H1 (cell line): Measurements from ENCODE around the gene PCF11. TPM values are rescaled to one million over a fixed set of nuclear protein-coding genes. Genes with fewer than 3 reads are reported as not detected.

ENCODE experiments used
- CTCF ChIA-PET: fragments of 300-600 bp; sonication (Branson Sonifier 250); formaldehyde crosslinking; loops from one replicate; lab custom pipeline; 2021; ENCODE audit not compliant: partially characterized antibody; lab: Charles Lee
- POLR2A ChIA-PET: fragments of 300-600 bp; sonication (Branson Sonifier 250); formaldehyde crosslinking; loops from one replicate; lab custom pipeline; 2021; ENCODE audit warnings: inconsistent platforms; ENCODE audit not compliant: partially characterized antibody; lab: Charles Lee
- DNase-seq, 2 experiments: peaks; one replicate each; pipeline versions ENCODE4 v3.0.0 to v3.0.0-alpha.2; 2010 to 2022; ENCODE audit warnings: low spot score in 2 of 2, low read depth in 1 of 2, mixed read lengths in 1 of 2
- FAIRE-seq: peaks from 2 replicates; lab custom pipeline; 2011; peaks lifted over from hg19 to GRCh38; lab: Jason Lieb, UNC
- H2AFZ ChIP-seq: 2 replicates; pipeline ENCODE4 v1.8.1; 2012; ENCODE audit warnings: low read length, inconsistent platforms
- H2AK5ac ChIP-seq: 2 replicates; pipeline ENCODE4 v1.6.1; 2013; ENCODE audit warnings: low read depth, low read length
- H2BK120ac ChIP-seq: replicated peaks from 2 replicates; pipeline ENCODE3; 2013; ENCODE audit warnings: low read depth, low read length, inconsistent platforms
- H2BK12ac ChIP-seq: 2 replicates; pipeline ENCODE4 v1.6.1; 2013; ENCODE audit warnings: low read depth, low read length
- H2BK15ac ChIP-seq: 2 replicates; pipeline ENCODE4 v1.6.1; 2013; ENCODE audit warnings: low read length
- H2BK20ac ChIP-seq: 2 replicates; pipeline ENCODE4 v1.6.1; 2013; ENCODE audit warnings: low read length
- H2BK5ac ChIP-seq: 2 replicates; pipeline ENCODE4 v1.6.1; 2013; ENCODE audit warnings: low read depth, low read length
- H3K14ac ChIP-seq: 2 replicates; pipeline ENCODE4 v1.6.1; 2013; ENCODE audit warnings: inconsistent platforms; ENCODE audit not compliant: insufficient read length
- H3K18ac ChIP-seq: 2 replicates; pipeline ENCODE4 v1.6.1; 2013; ENCODE audit warnings: low read length; ENCODE audit errors: extremely low read depth
- H3K23ac ChIP-seq: 2 replicates; pipeline ENCODE4 v1.6.1; 2013; ENCODE audit warnings: inconsistent platforms; ENCODE audit not compliant: insufficient read length
- H3K23me2 ChIP-seq: 2 replicates; pipeline ENCODE4 v1.6.1; 2013; ENCODE audit warnings: low read depth, low read length
- H3K27ac ChIP-seq: 2 replicates; pipeline ENCODE4 v1.6.1; 2011; ENCODE audit warnings: low read depth, low read length, inconsistent platforms
- H3K27me3 ChIP-seq, 4 experiments: replicated peaks in 1 of 4; 1 replicate in 1 of 4; 2 replicates in 3 of 4; pipeline versions ENCODE4 v1.6.1 to v1.8.1; 2011 to 2013; ENCODE audit warnings: low read length in 3 of 4, mild to moderate bottlenecking in 3 of 4, inconsistent platforms in 2 of 4, mixed read lengths in 2 of 4, moderate library complexity in 1 of 4; ENCODE audit not compliant: control insufficient read depth in 3 of 4, insufficient read depth in 3 of 4; ENCODE audit errors: extremely low read depth in 1 of 4
- H3K36me3 ChIP-seq, 4 experiments: 2 replicates each; pipeline versions ENCODE4 v1.6.1 to v1.8.1; 2011 to 2013; ENCODE audit warnings: mild to moderate bottlenecking in 4 of 4, low read length in 3 of 4, moderate library complexity in 2 of 4, control low read depth in 1 of 4, inconsistent platforms in 1 of 4; ENCODE audit not compliant: insufficient read depth in 4 of 4, control insufficient read depth in 2 of 4
- H3K4ac ChIP-seq: replicated peaks from 2 replicates; pipeline ENCODE3; 2013; ENCODE audit warnings: low read length, low read depth, mixed read lengths, inconsistent platforms; ENCODE audit not compliant: insufficient read length
- H3K4me1 ChIP-seq, 4 experiments: replicated peaks in 1 of 4; 1 replicate in 1 of 4; 2 replicates in 3 of 4; pipeline versions ENCODE4 v1.6.1 to v1.8.1; 2011 to 2013; ENCODE audit warnings: low read length in 3 of 4, inconsistent platforms in 2 of 4, mixed read lengths in 1 of 4; ENCODE audit not compliant: insufficient read depth in 4 of 4, control insufficient read depth in 3 of 4
- H3K4me2 ChIP-seq, 2 experiments: 2 replicates each; pipeline versions ENCODE4 v1.6.1 to v1.8.1; 2011 to 2013; ENCODE audit warnings: low read depth in 2 of 2, low read length in 2 of 2, control low read depth in 1 of 2, inconsistent platforms in 1 of 2, mild to moderate bottlenecking in 1 of 2; ENCODE audit not compliant: insufficient read depth in 1 of 2
- H3K4me3 ChIP-seq, 4 experiments: fragments of 200-600, 300-600 bp in 1 of 4; sonication (generic), shearing (Covaris generic), sonication (Bioruptor Twin) in 1 of 4; 2 replicates each; pipeline versions ENCODE4 v1.5.1 to v1.8.1; 2011 to 2016; ENCODE audit warnings: low read length in 4 of 4, low read depth in 3 of 4, control low read depth in 2 of 4, inconsistent platforms in 2 of 4, mild to moderate bottlenecking in 2 of 4, mixed read lengths in 1 of 4, moderate library complexity in 1 of 4; ENCODE audit not compliant: insufficient read depth in 2 of 4; ENCODE audit errors: extremely low read depth in 1 of 4
- H3K56ac ChIP-seq: replicated peaks from 2 replicates; pipeline ENCODE3; 2013; ENCODE audit warnings: low read depth, mild to moderate bottlenecking, mixed read lengths, low read length, inconsistent platforms; ENCODE audit not compliant: insufficient read length
- H3K79me1 ChIP-seq: 2 replicates; pipeline ENCODE4 v1.6.1; 2013; ENCODE audit warnings: low read depth, low read length, control low read depth
- H3K79me2 ChIP-seq, 2 experiments: 2 replicates each; pipeline versions ENCODE4 v1.6.1 to v1.8.1; 2012 to 2013; ENCODE audit warnings: low read length in 2 of 2, mild to moderate bottlenecking in 2 of 2, inconsistent platforms in 1 of 2; ENCODE audit not compliant: insufficient read depth in 2 of 2, control insufficient read depth in 1 of 2
- H3K9ac ChIP-seq, 4 experiments: replicated peaks in 1 of 4; 1 replicate in 1 of 4; 2 replicates in 3 of 4; pipeline versions ENCODE4 v1.6.1 to v1.8.1; 2011 to 2013; ENCODE audit warnings: low read depth in 3 of 4, low read length in 3 of 4, control low read depth in 2 of 4, mild to moderate bottlenecking in 2 of 4, moderate library complexity in 2 of 4, inconsistent platforms in 1 of 4; ENCODE audit errors: extremely low read depth in 1 of 4
- H3K9me3 ChIP-seq, 2 experiments: 2 replicates each; pipeline versions ENCODE4 v1.6.1 to v1.8.1; 2012 to 2013; ENCODE audit warnings: mild to moderate bottlenecking in 2 of 2, moderate library complexity in 2 of 2, control low read depth in 1 of 2, inconsistent platforms in 1 of 2, low read depth in 1 of 2, low read length in 1 of 2, mixed read lengths in 1 of 2; ENCODE audit not compliant: insufficient read depth in 2 of 2
- H4K20me1 ChIP-seq, 2 experiments: replicated peaks in 1 of 2; 2 replicates each; pipeline versions ENCODE3 to v1.8.1; 2011 to 2013; ENCODE audit warnings: inconsistent platforms in 2 of 2, low read length in 2 of 2, mild to moderate bottlenecking in 1 of 2; ENCODE audit not compliant: insufficient read depth in 2 of 2, control insufficient read depth in 1 of 2
- H4K5ac ChIP-seq: 2 replicates; pipeline ENCODE4 v1.6.1; 2013; ENCODE audit warnings: low read length, low read depth, mixed read lengths, inconsistent platforms; ENCODE audit not compliant: insufficient read length
- H4K8ac ChIP-seq: 2 replicates; pipeline ENCODE4 v1.8.0; 2013; ENCODE audit warnings: mild to moderate bottlenecking, moderate library complexity, low read length, inconsistent platforms; ENCODE audit not compliant: insufficient read depth; ENCODE audit errors: extremely low read depth
- H4K91ac ChIP-seq: replicated peaks from 2 replicates; pipeline ENCODE3; 2013; ENCODE audit warnings: low read length, mixed read lengths, inconsistent platforms; ENCODE audit not compliant: insufficient read length
- BACH1 ChIP-seq: IDR thresholded peaks from 2 replicates; pipeline ENCODE4 v1.6.1; 2012; ENCODE audit warnings: low read length, improper control_type of control experiment
- EP300 ChIP-seq, 2 experiments: IDR thresholded peaks; 1 replicate in 1 of 2; 2 replicates in 1 of 2; pipeline ENCODE4 v1.6.1; 2011 to 2012; ENCODE audit warnings: low read depth in 2 of 2, low read length in 2 of 2, mild to moderate bottlenecking in 2 of 2, borderline replicate concordance in 1 of 2, inconsistent platforms in 1 of 2, moderate library complexity in 1 of 2
- HDAC6 ChIP-seq: IDR thresholded peaks from one replicate; pipeline ENCODE4 v1.7.1; 2012; ENCODE audit warnings: low read depth, mild to moderate bottlenecking, inconsistent platforms, low read length, moderate library complexity
- KDM4A ChIP-seq: IDR thresholded peaks from one replicate; pipeline ENCODE4 v1.7.1; 2012; ENCODE audit warnings: low read depth, mild to moderate bottlenecking, moderate library complexity, low read length, inconsistent platforms; ENCODE audit not compliant: severe bottlenecking
- MAFK ChIP-seq: IDR thresholded peaks from 2 replicates; pipeline ENCODE4 v1.6.1; 2012; ENCODE audit warnings: low read depth, mild to moderate bottlenecking, improper control_type of control experiment, low read length
- NRF1 ChIP-seq: IDR thresholded peaks from 2 replicates; pipeline ENCODE4 v1.6.1; 2011; ENCODE audit warnings: mild to moderate bottlenecking, low read depth, low read length, improper control_type of control experiment
- PHF8 ChIP-seq: fragments of 200-600 bp; sonication (generic); conservative IDR thresholded peaks from 2 replicates; pipeline ENCODE4 v1.7.1; 2012; ENCODE audit warnings: low read depth, mild to moderate bottlenecking, inconsistent platforms, low read length, moderate library complexity
- POLR2A ChIP-seq, 2 experiments: IDR thresholded peaks; 1 replicate in 1 of 2; 2 replicates in 1 of 2; pipeline ENCODE4 v1.6.1; 2011; ENCODE audit warnings: low read depth in 2 of 2, low read length in 2 of 2, mild to moderate bottlenecking in 2 of 2; ENCODE audit errors: control extremely low read depth in 1 of 2
- RBBP5 ChIP-seq: IDR thresholded peaks from 2 replicates; pipeline ENCODE4 v1.7.1; 2012; ENCODE audit warnings: low read depth, mild to moderate bottlenecking, inconsistent platforms, low read length, moderate library complexity, borderline replicate concordance
- RFX5 ChIP-seq: IDR thresholded peaks from 2 replicates; pipeline ENCODE4 v1.6.1; 2011; ENCODE audit warnings: low read depth, low read length, improper control_type of control experiment, borderline replicate concordance
- SIN3A ChIP-seq, 2 experiments: IDR thresholded peaks in 1 of 2; conservative IDR thresholded peaks in 1 of 2; 2 replicates each; pipeline ENCODE4 v1.6.1; 2011 to 2012; ENCODE audit warnings: low read length in 2 of 2, improper control_type of control experiment in 1 of 2, low read depth in 1 of 2, mild to moderate bottlenecking in 1 of 2
- SIRT6 ChIP-seq: IDR thresholded peaks from one replicate; pipeline ENCODE4 v1.7.1; 2012; ENCODE audit warnings: low read length, inconsistent platforms
- SIX5 ChIP-seq: IDR thresholded peaks from 2 replicates; pipeline ENCODE4 v1.6.1; 2011; ENCODE audit warnings: mild to moderate bottlenecking, low read depth, low read length
- SP1 ChIP-seq: IDR thresholded peaks from 2 replicates; pipeline ENCODE4 v1.6.1; 2011; ENCODE audit warnings: low read depth, low read length
- TAF1 ChIP-seq: IDR thresholded peaks from 2 replicates; pipeline ENCODE4 v1.6.1; 2011; ENCODE audit warnings: mild to moderate bottlenecking, low read depth, low read length
- TCF12 ChIP-seq: IDR thresholded peaks from 2 replicates; pipeline ENCODE4 v1.6.1; 2011; ENCODE audit warnings: low read depth, mild to moderate bottlenecking, low read length
- polyA plus RNA-seq, 7 experiments: library from polyadenylated mRNA; depleted of rRNA in 3 of 7; stranded (reverse) in 5 of 7; unstranded in 2 of 7; fragments of >200 nt in 5 of 7; fragments of 200-250 nt in 2 of 7; gene quantifications; 1 replicate in 5 of 7; 2 replicates in 1 of 7; 4 replicates in 1 of 7; pipeline versions ENCODE4 v1.2.1 to v1.2.3, GENCODE V29; 2011 to 2013; ENCODE audit warnings: missing spikeins in 2 of 7, mixed read lengths in 2 of 7
- total RNA-seq: library from RNA; stranded (reverse); fragmentation: NEBNext Ultra II Directional; extraction: Animal tissue kit (Norgen Biotek cat#: 25700); gene quantifications from 2 replicates; pipeline ENCODE4 v1.2.1, GENCODE V29; 2021

PCF11 gene
- total and polyA plus RNA-seq, 2 of the 8 experiments (the other 6 are each of a cell fraction or from before 2014, with no cell fraction given), result 25.1 to 47.7 TPM

GRCh38 chr11:83122050-83122449 lies 34.9 kb upstream of the PCF11 start:
- FAIRE-seq (no peak), DNase-seq (no peak)
- Histone ChIP-seq H2AFZ (no peak overlapping the region), H3K14ac (no peak overlapping the region), H3K23me2 (no peaks in the 10 kb centered on the region), H2AK5ac (no peak overlapping the region), H3K79me2 (no peaks in the 10 kb centered on the region), H3K56ac (no peak overlapping the region), H4K20me1 (no peaks in the 10 kb centered on the region), H3K27me3 (no peaks in the 10 kb centered on the region), H3K23ac (no peak overlapping the region), H3K36me3 (no peaks in the 10 kb centered on the region), H2BK5ac (no peak overlapping the region), H3K4ac (no peak overlapping the region), H4K91ac (no peak overlapping the region), H2BK20ac (no peak overlapping the region), H4K5ac (no peak overlapping the region), H3K27ac (no peak overlapping the region), H2BK12ac (no peak overlapping the region), H2BK120ac (no peak overlapping the region), H2BK15ac (no peak overlapping the region), H3K79me1 (no peaks in the 10 kb centered on the region), H3K9me3 (no peaks in the 10 kb centered on the region), H4K8ac (no peak overlapping the region), H3K4me2 (no peak overlapping the region), H3K4me1 (no peaks in the 10 kb centered on the region), H3K18ac (no peak overlapping the region), H3K9ac (no peak overlapping the region), H3K4me3 (no peak overlapping the region)
- TF ChIP-seq POLR2A (IDR thresholded peaks at IDR 0.05; ENCODE audit: control extremely low read depth in 1 of 2, low read depth in 2 of 2, low read length in 2 of 2) (no peak), EP300 (IDR thresholded peaks at IDR 0.05; ENCODE audit: borderline replicate concordance in 1 of 2, low read depth in 2 of 2, low read length in 2 of 2) (no peak), MAFK (no peak), TCF12 (no peak), KDM4A (no peak), HDAC6 (no peak), SIX5 (no peak), BACH1 (no peak), NRF1 (no peak), SIRT6 (no peak), SIN3A (conservative IDR thresholded peaks at IDR 0.05 in 1 of 2, IDR thresholded peaks at IDR 0.05 in 1 of 2; ENCODE audit: low read depth in 1 of 2, low read length in 2 of 2) (no peak), RBBP5 (no peak), PHF8 (no peak), RFX5 (no peak), TAF1 (no peak), SP1 (no peak)
- ChIA-PET POLR2A (interaction anchor here (0.5 kb wide), 1 partner anchor 39 kb away, joined by 3 read pairs; no protein-coding TSS in a partner anchor), CTCF (no interaction called here)
